ENCODE data around the gene HTR3A. TPM values are rescaled to one million over a fixed set of nuclear protein-coding genes. Genes with fewer than 3 reads are reported as not detected.
"Not testable (repeated sequence)": the region's sequence is repeated elsewhere in the genome, so short reads cannot be mapped to it uniquely, and the experiment has no call there.

HTR3A gene
- total and polyA plus RNA-seq, 2 donors = 0.52 to 2.6 TPM

DNA sequence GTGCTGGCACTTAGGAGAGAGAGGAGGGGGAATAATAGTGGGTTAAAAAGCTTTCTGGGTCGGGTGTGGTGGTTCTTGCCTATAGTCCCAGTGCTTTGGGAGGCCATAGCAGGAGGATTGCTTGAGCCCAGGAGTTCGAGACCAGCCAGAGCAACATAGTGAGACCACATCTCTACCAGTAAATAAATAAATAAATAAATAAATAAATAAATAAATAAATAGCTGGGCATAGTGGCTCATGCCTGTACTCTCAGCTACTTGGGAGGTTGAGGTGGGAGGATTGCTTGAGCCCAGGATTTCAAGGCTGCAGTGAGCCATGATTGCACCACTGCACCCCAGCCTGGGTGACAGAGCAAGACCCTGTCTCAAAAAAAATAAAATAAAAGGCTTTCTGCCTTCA lies 28.7 kb upstream of the HTR3A start:
- WGBS = 87% methylated on average over 2 of the region's 2 CpGs

GRCh38 chr11:113947994-113948393 lies 26.9 kb upstream of the HTR3A start:
- Histone ChIP-seq H3K4me1 (ENCODE audit: control insufficient read depth in 2 of 2, insufficient read depth in 2 of 2, low read length in 2 of 2) (no peaks in the 10 kb centered on the region), H3K27ac (ENCODE audit: low read depth in 1 of 2, low read length in 1 of 2) (no peak overlapping the region), H3K36me3 (ENCODE audit: control insufficient read depth in 2 of 2, insufficient read depth in 2 of 2, low read length in 1 of 2) (no peaks in the 10 kb centered on the region), H3K9me3 (ENCODE audit: control insufficient read depth in 2 of 2, insufficient read depth in 1 of 2, low read length in 1 of 2) (no peaks in the 10 kb centered on the region), H3K27me3 (ENCODE audit: control insufficient read depth in 2 of 2, insufficient read depth in 1 of 2, low read length in 1 of 2) (peaks cover 0 to 10% of the 10 kb centered on the region in 2 donors), H3K4me3 (ENCODE audit: low read length in 2 of 2) (no peak overlapping the region)
- 15% methylated on average over 4 of the region's 4 CpGs for WGBS
- no peak for DNase-seq (ENCODE audit: low read depth in 6 of 9, low spot score in 9 of 9)

More for the DNA sequence above, 28.7 kb upstream of the HTR3A start:
- not testable (repeated sequence) for H3K4me3 ChIP-seq (ENCODE audit: low read length in 2 of 2); H3K9me3 ChIP-seq (ENCODE audit: control insufficient read depth in 2 of 2, insufficient read depth in 1 of 2, low read length in 1 of 2); H3K27me3 ChIP-seq (ENCODE audit: control insufficient read depth in 2 of 2, insufficient read depth in 1 of 2, low read length in 1 of 2); H3K27ac ChIP-seq (ENCODE audit: low read depth in 1 of 2, low read length in 1 of 2); H3K4me1 ChIP-seq (ENCODE audit: control insufficient read depth in 2 of 2, insufficient read depth in 2 of 2, low read length in 2 of 2); DNase-seq (ENCODE audit: low read depth in 6 of 9, low spot score in 9 of 9); H3K36me3 ChIP-seq (ENCODE audit: control insufficient read depth in 2 of 2, insufficient read depth in 2 of 2, low read length in 1 of 2)

DNA sequence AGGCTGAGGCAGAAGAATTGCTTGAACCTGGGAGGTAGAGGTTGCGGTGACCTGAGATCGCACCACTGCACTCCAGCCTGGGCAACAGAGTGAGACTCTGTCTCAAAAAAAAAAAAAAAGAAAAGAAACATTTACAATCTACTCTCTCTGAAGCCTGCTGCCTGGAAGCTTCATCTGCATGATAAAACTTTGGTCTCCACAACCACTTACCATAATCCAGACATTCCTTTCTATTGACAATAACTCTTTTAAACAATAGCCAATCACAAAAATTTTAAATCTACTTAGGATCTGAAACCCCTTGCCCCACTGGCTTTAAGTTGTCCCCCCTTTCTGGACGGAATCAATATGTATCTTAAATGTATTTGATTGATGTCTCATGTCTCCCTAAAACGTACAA lies 25.0 kb upstream of the HTR3A start:
- WGBS = 91% methylated on average over 4 of the region's 4 CpGs
- peaks cover 0 to 13% of the 10 kb centered on the region in 2 donors for H3K27me3 ChIP-seq (ENCODE audit: control insufficient read depth in 2 of 2, insufficient read depth in 1 of 2, low read length in 1 of 2)

DNA sequence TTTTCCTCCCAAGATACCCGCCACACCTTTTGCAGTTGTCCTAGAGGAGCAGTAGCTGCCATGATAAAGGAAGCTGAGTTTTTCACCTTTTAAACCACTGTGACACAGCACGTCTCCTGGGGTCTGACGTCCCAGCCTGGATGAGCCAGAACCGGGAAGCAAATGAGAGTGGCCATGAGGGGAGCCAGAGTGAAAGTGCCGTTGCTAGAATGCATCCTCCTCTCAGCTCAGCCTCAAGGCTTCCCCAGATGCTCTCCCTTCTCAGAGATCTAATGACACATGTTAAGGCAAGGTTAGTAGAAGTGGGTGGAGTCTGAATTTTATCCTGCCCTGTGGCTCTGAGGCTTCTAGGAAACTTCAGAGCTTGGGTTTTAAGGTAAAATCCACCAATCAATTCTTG lies 23.4 kb upstream of the HTR3A start:
- H3K4me1 ChIP-seq (ENCODE audit: control insufficient read depth in 2 of 2, insufficient read depth in 2 of 2, low read length in 2 of 2) = no peaks in the 10 kb centered on the region
- H3K27me3 ChIP-seq (ENCODE audit: control insufficient read depth in 2 of 2, insufficient read depth in 1 of 2, low read length in 1 of 2) = peaks cover 0 to 13% of the 10 kb centered on the region in 2 donors
- WGBS = 77% methylated on average over 5 of the region's 5 CpGs
- no peak overlapping the region for H3K27ac ChIP-seq (ENCODE audit: low read depth in 1 of 2, low read length in 1 of 2)
- no peaks in the 10 kb centered on the region for H3K36me3 ChIP-seq (ENCODE audit: control insufficient read depth in 2 of 2, insufficient read depth in 2 of 2, low read length in 1 of 2)
- no peaks in the 10 kb centered on the region for H3K9me3 ChIP-seq (ENCODE audit: control insufficient read depth in 2 of 2, insufficient read depth in 1 of 2, low read length in 1 of 2)
- no peak for DNase-seq (ENCODE audit: low read depth in 6 of 9, low spot score in 9 of 9)
- H3K4me3 ChIP-seq (ENCODE audit: low read length in 2 of 2) = no peak overlapping the region

More for the DNA sequence above, 25.0 kb upstream of the HTR3A start:
- Histone ChIP-seq H3K9me3 (ENCODE audit: control insufficient read depth in 2 of 2, insufficient read depth in 1 of 2, low read length in 1 of 2) (no peaks in the 10 kb centered on the region), H3K36me3 (ENCODE audit: control insufficient read depth in 2 of 2, insufficient read depth in 2 of 2, low read length in 1 of 2) (no peaks in the 10 kb centered on the region), H3K27ac (ENCODE audit: low read depth in 1 of 2, low read length in 1 of 2) (no peak overlapping the region), H3K4me1 (ENCODE audit: control insufficient read depth in 2 of 2, insufficient read depth in 2 of 2, low read length in 2 of 2) (no peaks in the 10 kb centered on the region), H3K4me3 (ENCODE audit: low read length in 2 of 2) (no peak overlapping the region)
- DNase-seq (ENCODE audit: low read depth in 6 of 9, low spot score in 9 of 9) = no peak

DNA sequence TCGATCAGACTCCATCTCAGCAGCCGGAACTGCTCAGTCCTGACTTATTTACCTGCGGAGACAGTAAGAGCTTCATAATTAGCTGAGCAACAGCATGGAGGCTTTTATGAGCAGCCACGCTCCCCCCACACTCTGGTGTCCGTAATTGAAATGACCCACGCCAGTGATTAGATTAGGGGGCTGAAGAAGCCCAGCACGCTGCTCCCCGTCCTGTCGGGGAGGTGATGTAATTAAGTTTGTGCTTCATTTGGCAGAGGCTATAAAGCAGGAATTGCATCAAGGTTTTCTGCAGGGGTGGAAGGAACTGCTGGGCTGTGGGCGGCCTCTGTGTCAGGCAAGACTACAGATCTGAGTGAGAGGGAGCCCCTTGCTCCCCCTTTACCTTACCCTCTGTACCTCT lies 22.8 kb upstream of the HTR3A start:
- Histone ChIP-seq H3K4me1 (ENCODE audit: control insufficient read depth in 2 of 2, insufficient read depth in 2 of 2, low read length in 2 of 2) (no peaks in the 10 kb centered on the region), H3K4me3 (ENCODE audit: low read length in 2 of 2) (no peak overlapping the region), H3K27ac (ENCODE audit: low read depth in 1 of 2, low read length in 1 of 2) (no peak overlapping the region), H3K9me3 (ENCODE audit: control insufficient read depth in 2 of 2, insufficient read depth in 1 of 2, low read length in 1 of 2) (no peaks in the 10 kb centered on the region), H3K27me3 (ENCODE audit: control insufficient read depth in 2 of 2, insufficient read depth in 1 of 2, low read length in 1 of 2) (peaks cover 0 to 14% of the 10 kb centered on the region in 2 donors), H3K36me3 (ENCODE audit: control insufficient read depth in 2 of 2, insufficient read depth in 2 of 2, low read length in 1 of 2) (no peaks in the 10 kb centered on the region)
- DNase-seq (ENCODE audit: low read depth in 6 of 9, low spot score in 9 of 9) = no peak
- WGBS = 88% methylated on average over 10 of the region's 10 CpGs

GRCh38 chr11:113952588-113952987 lies 22.3 kb upstream of the HTR3A start:
- Histone ChIP-seq H3K4me1 (ENCODE audit: control insufficient read depth in 2 of 2, insufficient read depth in 2 of 2, low read length in 2 of 2) (no peaks in the 10 kb centered on the region), H3K27ac (ENCODE audit: low read depth in 1 of 2, low read length in 1 of 2) (no peak overlapping the region), H3K4me3 (ENCODE audit: low read length in 2 of 2) (no peak overlapping the region), H3K36me3 (ENCODE audit: control insufficient read depth in 2 of 2, insufficient read depth in 2 of 2, low read length in 1 of 2) (no peaks in the 10 kb centered on the region), H3K27me3 (ENCODE audit: control insufficient read depth in 2 of 2, insufficient read depth in 1 of 2, low read length in 1 of 2) (peaks cover 0 to 15% of the 10 kb centered on the region in 2 donors), H3K9me3 (ENCODE audit: control insufficient read depth in 2 of 2, insufficient read depth in 1 of 2, low read length in 1 of 2) (no peaks in the 10 kb centered on the region)
- DNase-seq (ENCODE audit: low read depth in 6 of 9, low spot score in 9 of 9) = no peak
- WGBS = 63% methylated on average over 10 of the region's 10 CpGs

- Histone ChIP-seq H3K4me3 (ENCODE audit: low read length in 2 of 2) (no peak overlapping the region), H3K27ac (ENCODE audit: low read depth in 1 of 2, low read length in 1 of 2) (no peak overlapping the region), H3K27me3 (ENCODE audit: control insufficient read depth in 2 of 2, insufficient read depth in 1 of 2, low read length in 1 of 2) (peaks cover 0 to 15% of the 10 kb centered on the region in 2 donors), H3K9me3 (ENCODE audit: control insufficient read depth in 2 of 2, insufficient read depth in 1 of 2, low read length in 1 of 2) (no peaks in the 10 kb centered on the region), H3K36me3 (ENCODE audit: control insufficient read depth in 2 of 2, insufficient read depth in 2 of 2, low read length in 1 of 2) (no peaks in the 10 kb centered on the region), H3K4me1 (ENCODE audit: control insufficient read depth in 2 of 2, insufficient read depth in 2 of 2, low read length in 2 of 2) (no peaks in the 10 kb centered on the region)
- DNase-seq (ENCODE audit: low read depth in 6 of 9, low spot score in 9 of 9) = no peak
- WGBS = 78% methylated on average over 6 of the region's 6 CpGs
Observed at GRCh38 chr11:113954235-113954634, 20.7 kb upstream of the HTR3A start.

GRCh38 chr11:113956986-113957385 lies 17.9 kb upstream of the HTR3A start:
- Histone ChIP-seq H3K9me3 (ENCODE audit: control insufficient read depth in 2 of 2, insufficient read depth in 1 of 2, low read length in 1 of 2) (no peaks in the 10 kb centered on the region), H3K36me3 (ENCODE audit: control insufficient read depth in 2 of 2, insufficient read depth in 2 of 2, low read length in 1 of 2) (no peaks in the 10 kb centered on the region), H3K27me3 (ENCODE audit: control insufficient read depth in 2 of 2, insufficient read depth in 1 of 2, low read length in 1 of 2) (peaks cover 0 to 11% of the 10 kb centered on the region in 2 donors), H3K27ac (ENCODE audit: low read depth in 1 of 2, low read length in 1 of 2) (no peak overlapping the region), H3K4me1 (ENCODE audit: control insufficient read depth in 2 of 2, insufficient read depth in 2 of 2, low read length in 2 of 2) (no peaks in the 10 kb centered on the region), H3K4me3 (ENCODE audit: low read length in 2 of 2) (no peak overlapping the region)
- 83% methylated on average over 9 of the region's 9 CpGs for WGBS
- no peak for DNase-seq (ENCODE audit: low read depth in 6 of 9, low spot score in 9 of 9)

GRCh38 chr11:113960702-113961330 lies 14.1 kb upstream of the HTR3A start:
- WGBS = 68% methylated on average over 9 of the region's 9 CpGs
- no peaks in the 10 kb centered on the region for H3K36me3 ChIP-seq (ENCODE audit: control insufficient read depth in 2 of 2, insufficient read depth in 2 of 2, low read length in 1 of 2)
- H3K4me3 ChIP-seq (ENCODE audit: low read length in 2 of 2) = no peak overlapping the region
- DNase-seq (ENCODE audit: low read depth in 6 of 9, low spot score in 9 of 9) = no peak
- peaks cover 0 to 2% of the 10 kb centered on the region in 2 donors for H3K27me3 ChIP-seq (ENCODE audit: control insufficient read depth in 2 of 2, insufficient read depth in 1 of 2, low read length in 1 of 2)
- H3K4me1 ChIP-seq (ENCODE audit: control insufficient read depth in 2 of 2, insufficient read depth in 2 of 2, low read length in 2 of 2) = no peaks in the 10 kb centered on the region
- no peaks in the 10 kb centered on the region for H3K9me3 ChIP-seq (ENCODE audit: control insufficient read depth in 2 of 2, insufficient read depth in 1 of 2, low read length in 1 of 2)
- no peak overlapping the region for H3K27ac ChIP-seq (ENCODE audit: low read depth in 1 of 2, low read length in 1 of 2)

Measured in thymus (tissue), 11 donors.